Epithelial cell of prostate (primary cell): ENCODE results near the gene FAM47A.

Experiments used
- DNase-seq: peaks from one replicate; pipeline ENCODE4 v3.0.0-alpha.2; 2011; ENCODE audit warnings: low read depth, low spot score
- H3K27ac ChIP-seq: fragments of 450-650 bp; 2 replicates; pipeline ENCODE4 v1.5.1; 2017; ENCODE audit warnings: mild to moderate bottlenecking

FAM47A gene

GRCh38 chrX:34132028-34132427 is at the start of gene FAM47A:
Gene FAM47A, minus strand, starts transcription at chrX:34132314. Its CDS starts 36 bp downstream, at chrX:34132278.
- DNase-seq: no peak
- no peak within 1 kb of the TSS for H3K27ac ChIP-seq

GRCh38 chrX:34147345-34147744 is 15.2 kb upstream of the FAM47A start:
- no peak overlapping the region for H3K27ac ChIP-seq
- no peak for DNase-seq

DNA sequence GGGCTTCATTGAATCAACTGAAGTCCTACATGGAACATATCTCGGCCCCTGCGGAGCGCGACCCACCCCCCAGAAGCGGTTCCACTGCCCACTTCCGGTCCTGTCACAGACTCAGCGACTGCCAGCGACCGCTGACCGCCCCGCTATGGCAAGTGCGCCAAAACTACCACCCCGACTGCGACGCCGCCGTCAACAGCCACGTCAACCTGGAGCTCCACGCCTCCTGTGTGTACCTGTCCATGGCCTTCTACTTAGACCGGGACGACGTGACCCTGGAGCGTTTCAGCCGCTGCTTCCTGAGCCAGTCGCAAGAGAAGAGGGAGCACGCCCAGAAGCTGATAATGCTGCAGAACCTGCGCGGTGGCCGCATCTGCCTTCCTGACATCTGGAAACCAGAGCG is 14.8 kb upstream of the FAM47A start:
- DNase-seq: no peak
- no peak overlapping the region for H3K27ac ChIP-seq

- no peak overlapping the region for H3K27ac ChIP-seq
- no peak for DNase-seq
Observed at GRCh38 chrX:34144246-34144645, 12.1 kb upstream of the FAM47A start.

DNA sequence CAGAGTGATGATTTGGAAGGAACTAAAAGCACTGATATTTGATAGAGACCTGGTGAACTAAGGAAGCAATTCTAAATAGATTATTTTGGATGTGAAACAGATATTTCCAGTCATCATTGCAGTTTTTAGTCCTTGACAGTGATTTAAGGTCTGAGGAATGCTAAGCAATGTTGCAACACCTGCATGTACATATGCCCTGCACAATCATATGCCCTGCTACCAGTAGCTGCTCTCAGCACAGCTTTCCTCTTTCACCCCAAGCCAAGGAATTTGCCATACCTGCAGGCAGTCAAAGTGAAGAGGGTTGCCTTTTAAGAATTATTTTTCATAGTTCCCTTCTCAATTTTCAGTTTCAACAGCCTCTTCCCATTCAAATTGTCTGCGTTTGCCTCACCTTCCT is 8.7 kb upstream of the FAM47A start:
- no peak for DNase-seq
- H3K27ac ChIP-seq: no peak overlapping the region

DNA sequence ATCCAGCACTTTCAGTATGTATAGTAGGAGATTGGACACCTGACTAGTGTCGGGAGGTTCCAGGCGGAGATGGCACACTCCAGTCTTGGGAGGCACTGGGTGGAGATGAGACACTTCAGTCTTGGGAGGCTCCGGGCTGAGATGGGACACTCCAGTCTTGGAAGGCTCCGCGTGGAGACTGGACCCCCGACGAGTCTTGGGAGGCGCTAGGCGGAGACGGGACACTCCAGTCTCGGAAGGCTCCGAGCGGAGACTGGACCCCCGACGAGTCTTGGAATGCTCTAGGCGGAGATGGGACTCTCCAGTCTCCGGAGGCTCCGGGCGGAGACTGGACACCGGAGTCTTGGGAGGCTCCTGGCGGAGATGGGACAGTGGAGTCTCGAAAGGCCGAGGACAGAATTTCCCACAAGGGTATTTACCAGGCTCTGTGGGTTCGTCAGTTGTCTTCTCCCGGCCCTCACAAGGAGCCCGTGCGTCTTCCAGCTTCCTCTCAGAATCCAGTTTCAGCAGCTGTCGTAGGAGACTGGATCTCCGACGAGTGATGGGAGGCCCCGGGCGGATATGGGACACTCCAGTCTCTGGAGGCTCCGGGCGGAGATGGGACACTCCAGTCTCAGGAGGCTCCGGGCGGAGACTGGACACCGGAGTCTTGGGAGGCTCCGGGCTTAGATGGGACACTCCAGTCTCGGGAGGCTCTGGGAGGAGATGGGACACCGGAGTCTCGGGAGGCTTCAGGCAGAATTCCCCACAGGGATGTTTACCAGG is 952 bp downstream of the FAM47A start:
- H3K27ac ChIP-seq: no peak overlapping the region
- DNase-seq: no peak

GRCh38 chrX:34130501-34130900 is 1.6 kb downstream of the FAM47A start:
- no peak for DNase-seq
- H3K27ac ChIP-seq: no peak overlapping the region

- no peak for DNase-seq
- no peak overlapping the region for H3K27ac ChIP-seq
Observed at GRCh38 chrX:34126011-34126410, 6.1 kb downstream of the FAM47A start.

DNA sequence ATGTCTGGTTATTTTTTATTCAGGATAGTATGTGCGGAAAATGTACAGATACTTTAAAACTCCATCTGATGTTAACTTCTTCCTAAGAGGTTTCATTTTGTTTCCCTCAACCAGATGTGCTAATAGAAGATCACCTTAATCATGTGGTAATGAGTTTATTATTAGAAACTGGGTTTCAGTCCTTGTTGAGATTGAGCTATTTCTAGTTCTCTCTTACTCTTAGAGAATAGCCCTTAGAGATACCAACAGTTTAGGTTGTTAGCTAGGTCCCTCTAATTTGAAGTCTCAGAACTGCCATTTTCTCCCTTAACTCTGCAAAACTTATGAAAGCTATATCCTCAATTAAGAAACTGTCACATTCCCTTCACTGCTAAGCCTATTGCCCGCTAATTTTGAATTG is 13.0 kb downstream of the FAM47A start:
- no peak for DNase-seq
- H3K27ac ChIP-seq: no peak overlapping the region

DNA sequence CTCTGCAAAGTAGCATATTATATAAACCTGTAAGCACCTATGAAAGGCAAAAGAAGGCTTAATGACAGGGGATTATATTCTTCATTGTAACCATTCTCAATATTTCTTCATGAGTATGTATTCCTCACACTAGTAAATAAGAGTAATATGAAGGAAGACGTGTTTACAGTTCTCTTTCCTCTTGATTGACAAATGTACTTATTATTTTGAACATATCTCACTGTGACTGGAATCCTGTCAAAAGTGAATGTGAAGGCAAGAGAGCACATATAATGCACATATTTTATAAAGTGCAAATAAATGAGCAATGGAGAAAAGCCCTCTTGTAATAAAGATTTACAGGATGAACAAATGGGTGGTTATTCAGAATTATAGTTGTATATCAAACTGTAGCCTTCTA is 19.7 kb downstream of the FAM47A start:
- DNase-seq: no peak
- H3K27ac ChIP-seq: no peak overlapping the region
